ENCODE results near the gene SAP130.

Gene SAP130

DNA sequence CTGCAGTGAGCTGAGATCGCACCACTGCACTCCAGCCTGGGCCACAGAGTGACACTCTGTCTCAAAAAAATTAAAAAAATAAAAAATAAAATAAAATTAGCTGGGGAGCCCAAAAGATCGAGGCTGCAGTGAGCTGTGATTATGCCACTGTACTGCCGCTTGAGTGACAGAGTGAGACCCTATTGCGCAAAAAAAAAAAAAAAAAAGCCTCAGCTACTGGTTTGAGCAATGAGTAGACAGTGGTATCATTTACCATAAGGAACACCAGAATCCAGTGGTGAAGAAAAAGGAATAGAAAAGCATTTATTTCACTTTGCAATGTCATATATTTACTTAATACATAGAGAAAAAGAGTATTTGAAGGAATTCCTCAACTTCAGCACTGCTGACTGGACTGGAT lies 3.0 kb downstream of the SAP130 start:
- DNase-seq = no peak

DNA sequence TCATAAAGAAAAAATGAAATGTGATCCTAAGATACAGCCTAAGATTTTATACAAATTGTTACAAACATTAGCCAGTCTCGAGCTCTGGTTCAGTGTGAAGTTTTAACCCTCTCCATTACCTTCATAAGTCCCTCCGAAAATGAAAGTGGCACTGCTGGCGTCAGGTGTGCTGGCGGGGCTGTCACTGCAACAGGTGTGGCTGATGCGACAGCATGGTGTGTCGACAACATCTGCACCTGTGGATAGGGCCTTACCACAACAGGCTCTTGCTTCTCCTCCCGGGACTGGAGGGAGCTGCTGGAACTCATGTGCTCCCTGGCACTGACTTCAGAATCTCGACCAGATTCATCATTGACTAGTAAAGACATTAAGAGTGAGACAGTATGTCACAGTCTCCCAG lies 10.3 kb downstream of the SAP130 start:
- no peak for DNase-seq

DNA sequence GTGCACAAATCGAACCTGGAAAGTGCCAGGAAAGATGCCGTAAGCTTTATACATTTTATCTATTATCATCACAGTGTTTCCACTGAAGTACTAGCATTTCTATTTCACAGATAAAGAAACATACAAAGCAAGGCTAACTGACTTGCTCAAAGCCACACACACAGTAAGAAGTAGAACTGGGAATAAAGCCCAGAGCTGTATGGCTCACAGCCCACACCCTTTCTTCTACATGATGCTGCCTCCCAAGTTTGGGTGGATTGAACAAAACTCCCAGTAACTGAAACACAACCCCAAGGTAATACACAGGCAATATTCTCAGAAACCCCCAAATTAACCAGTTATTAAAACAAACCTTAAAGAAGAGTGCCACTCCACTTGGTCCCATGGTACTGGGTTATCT lies 11.2 kb downstream of the SAP130 start:
- no peak for DNase-seq

DNA sequence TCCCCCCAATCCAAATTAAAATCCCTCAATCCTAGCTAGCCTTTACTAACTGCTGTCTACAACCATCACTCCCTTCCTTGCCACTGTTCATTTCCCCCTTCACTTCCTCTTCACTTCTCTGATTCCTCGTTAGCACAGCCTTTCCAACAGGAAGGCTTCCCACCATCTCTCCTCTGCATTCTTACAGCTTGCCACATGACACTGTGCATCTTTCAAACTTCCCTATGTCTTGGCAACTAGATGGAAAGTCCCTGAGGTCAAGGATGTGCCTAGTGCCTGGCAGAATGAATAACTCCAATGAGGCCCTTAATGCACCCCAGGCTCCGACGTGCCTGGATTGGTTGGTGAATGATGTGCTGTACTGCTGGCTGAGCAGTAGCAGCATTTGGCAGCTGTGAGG lies 15.2 kb downstream of the SAP130 start:
- no peak for DNase-seq

DNA sequence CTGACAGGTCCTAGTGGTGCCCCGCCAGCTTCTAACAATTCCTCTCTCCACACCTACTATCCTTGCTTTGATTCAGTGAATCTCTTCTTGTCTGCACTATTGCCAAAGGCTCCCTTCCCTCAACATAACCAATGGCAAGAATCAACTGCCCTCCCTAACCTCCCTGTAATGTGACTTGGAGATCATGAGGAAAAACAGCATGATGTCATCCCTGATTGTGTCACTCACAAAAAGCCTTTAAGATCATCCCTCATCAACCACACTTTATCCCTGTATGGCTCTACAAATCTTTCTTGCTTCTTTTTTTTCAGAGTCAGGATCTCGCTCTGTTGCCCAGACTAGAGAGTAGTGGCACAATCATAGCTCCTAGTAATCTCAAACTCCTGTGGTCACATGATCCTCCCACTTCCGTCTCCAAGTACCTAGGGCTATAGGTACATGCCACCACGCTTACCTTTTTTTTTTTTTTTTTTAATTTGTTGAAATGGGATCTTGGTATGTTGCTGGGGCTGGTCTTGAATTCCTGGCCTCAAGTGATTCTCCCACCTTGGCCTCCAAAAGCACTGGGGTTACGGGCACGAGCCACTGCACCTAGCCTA lies 19.7 kb downstream of the SAP130 start:
- DNase-seq = no peak

DNA sequence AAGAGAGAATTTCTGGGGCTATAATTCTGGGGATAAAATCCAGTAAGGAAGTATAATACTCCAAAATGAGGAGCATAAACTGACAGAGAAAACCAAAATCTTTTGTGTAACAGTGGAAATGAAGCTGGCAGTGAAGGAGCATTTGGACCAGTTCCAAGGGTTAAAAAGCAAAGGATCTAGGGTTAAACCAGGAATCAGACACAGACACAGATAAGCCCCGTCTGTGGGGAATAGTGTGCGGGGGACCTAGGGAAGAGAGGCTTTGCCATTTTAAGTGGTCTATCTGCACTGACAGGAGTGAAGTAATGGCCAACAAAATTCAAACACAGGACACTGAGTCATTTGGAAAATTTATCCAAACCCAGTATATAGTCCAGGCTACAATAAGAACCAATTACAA lies 23.4 kb downstream of the SAP130 start:
- DNase-seq = no peak

DNA sequence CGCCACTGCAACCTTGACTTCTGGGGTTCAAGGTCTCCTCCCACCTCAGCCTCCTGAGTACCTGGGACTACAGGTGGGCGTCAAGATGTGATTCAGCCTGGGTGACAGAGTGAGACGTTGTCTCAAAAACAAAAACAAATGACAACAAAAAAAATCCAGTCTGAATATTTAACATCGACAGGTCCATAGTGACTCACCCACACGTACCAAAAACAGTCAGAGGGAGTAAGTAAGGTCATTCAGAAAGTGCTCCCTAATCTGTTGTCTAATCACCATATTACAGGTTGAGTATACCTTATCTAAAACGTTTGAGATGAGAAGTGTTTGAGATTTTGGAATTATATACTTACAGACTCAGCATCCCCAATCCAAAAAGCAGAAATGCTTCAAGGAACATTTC lies 24.4 kb downstream of the SAP130 start:
- DNase-seq = no peak

DNA sequence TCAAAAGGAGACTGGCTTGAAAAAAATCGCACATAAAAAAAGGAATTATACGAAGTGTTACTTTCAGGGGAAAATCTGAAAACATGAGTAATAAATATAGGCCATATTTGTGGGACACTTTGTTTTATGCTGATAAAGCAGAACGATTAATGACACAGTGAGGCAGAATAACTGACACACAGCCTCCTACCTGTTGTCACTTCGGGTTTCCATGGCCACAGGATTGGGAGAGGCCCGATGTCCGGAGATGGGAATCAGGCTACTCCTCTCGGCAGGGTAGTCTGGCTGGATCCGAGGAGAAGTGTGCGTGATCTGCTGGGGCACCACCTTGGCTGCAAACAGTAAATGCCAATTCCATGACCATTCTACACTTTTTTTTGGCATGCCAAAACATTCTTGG lies 31.7 kb downstream of the SAP130 start:
- DNase-seq = no peak

DNA sequence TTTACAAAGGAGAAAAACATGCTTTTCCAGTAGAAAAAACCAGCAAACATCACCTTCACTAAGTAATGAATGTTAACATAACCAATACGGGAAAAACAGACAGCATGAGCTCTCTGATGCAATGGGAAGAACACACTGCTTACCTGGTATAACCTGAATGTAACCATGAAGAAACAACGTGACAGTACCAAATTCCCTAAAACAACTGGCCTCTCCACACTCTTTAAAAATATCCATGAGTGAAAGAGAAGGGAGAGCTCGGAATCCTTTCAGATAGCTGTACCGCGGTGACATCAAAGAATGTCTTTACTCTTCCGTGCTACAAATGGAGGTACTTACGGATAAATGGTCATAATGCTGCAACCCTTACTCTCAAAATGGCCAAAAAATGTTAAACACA lies 32.1 kb downstream of the SAP130 start:
- DNase-seq = no peak

DNA sequence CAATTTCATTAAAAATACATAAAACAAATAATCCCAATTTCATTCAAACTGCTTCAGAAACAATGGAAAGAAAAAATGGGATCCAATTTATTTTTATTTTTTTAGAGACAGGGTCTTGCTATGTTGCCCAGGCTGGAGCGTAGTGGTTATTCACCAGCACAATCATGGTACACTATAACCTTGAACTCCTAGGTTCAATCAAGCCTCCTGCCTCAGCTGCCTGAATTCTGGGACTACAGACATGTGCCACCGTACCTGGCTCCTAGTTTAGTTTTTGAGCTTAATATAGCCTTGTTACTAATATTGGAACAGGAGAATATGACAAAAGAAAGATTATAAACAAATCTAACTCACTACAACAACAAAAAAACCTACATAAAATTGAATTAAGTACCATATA lies 34.2 kb downstream of the SAP130 start:
- DNase-seq = no peak

DNA sequence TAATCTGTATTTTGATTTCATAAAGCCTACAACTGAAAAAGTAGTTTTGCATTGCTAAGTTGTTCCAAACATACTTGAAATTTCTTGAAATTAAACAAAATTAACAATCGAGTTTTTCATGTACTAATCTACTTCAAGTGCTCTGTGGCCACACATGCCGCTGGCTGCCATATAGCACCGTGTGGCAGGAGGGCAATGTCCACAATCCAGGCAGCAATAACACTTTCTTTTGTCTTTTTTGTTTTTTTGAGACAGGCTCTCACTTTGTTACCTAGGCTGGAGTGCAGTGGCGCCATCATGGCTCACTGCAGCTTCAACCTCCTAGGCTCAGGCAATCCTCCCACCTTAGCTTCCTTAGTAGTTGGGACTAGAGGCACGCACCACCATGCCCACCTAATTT lies 36.1 kb downstream of the SAP130 start:
- DNase-seq = no peak

DNA sequence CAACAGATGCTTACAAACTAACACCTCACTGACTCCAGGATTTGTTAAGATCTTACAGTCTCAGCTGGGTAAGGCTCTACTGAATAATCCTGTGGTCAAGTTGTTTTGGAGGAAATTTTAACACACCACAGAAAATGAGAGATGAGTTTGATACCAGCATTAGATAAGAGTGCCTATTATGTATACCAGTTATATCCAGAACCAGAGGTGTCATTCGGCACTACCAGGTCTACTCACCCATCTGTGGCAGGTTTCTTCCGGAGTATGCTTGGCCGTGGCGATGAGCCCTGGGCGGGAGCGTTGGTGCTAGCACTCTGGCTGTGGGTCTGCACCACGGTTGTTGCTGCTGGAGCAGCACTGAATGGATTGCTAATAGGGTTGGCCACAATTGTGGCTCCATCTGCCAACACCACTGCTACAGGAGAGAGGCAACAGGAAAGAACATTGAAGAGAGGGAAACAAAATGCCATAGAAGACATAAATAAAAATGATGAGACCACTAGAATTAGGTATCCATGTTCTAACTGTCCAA lies 41.2 kb downstream of the SAP130 start:
- DNase-seq = no peak

DNA sequence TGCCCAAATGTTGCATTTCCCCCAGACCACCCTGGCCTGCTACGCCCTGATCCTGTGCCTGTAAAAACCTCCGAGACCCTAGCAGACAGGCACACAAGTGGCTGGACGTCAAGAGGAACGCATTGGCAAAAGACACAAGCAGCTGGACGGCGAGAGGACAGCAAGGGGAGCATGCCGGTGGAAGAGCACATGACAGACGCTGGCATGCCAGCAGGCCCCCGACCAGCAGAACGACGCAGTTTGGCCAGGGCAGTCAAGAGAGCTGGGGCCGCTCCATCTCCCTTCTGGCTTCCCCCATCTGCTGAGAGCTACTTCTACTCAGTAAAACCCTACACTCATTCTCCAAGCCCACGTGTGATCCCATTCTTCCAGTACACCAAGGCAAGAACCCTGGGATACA lies 42.1 kb downstream of the SAP130 start:
- DNase-seq = no peak

DNA sequence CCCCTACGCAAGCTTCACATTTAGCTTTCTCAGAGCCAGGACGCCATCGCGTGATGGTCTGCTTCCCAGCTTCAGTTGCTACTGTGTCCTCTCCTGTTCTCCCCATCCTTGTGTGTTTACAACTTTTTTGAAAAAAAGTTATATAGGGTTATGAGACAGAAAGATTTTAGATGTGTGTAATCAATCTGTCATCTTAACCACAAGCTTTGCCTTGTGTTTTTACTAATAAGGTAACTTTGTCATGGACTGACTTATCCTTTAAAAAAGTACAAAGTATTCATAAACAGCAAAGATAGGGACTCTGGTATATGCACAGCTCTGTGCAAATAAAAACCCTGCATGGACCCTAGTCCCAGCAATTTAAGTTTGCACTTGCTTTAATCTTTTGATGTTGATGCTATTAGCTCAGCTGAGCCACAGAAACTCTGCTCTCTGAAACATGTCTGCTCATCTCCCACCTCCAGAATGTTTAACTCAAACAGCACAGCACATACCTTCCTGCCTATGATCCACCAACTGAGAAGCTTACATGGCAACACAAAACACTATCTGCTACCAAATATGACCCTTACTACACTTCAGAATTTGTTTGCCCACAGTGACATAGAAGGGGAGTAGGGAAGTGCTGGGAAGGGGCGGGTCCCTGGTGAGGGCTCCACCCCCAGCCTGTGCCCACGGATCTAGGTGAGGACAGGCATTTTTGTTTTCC lies 42.7 kb downstream of the SAP130 start:
- DNase-seq = no peak

DNA sequence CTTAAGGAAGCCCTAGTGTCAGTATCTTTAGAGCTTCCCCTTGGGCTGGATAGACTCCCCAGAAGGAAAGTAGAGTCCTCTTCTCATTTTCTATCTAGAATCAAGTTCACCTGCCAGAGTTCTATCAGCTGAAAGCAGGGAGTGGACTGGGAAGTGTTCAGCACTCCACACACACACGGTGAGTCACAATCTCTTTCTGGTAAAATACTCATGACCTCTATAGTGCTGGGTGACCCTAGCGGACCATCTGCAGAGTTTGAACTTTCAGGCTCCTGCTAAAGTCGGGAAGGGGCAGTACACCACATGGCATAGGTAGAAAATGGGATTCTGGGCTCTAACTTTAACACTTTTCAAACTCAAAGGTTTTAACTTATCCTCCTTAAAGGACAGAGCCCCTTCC lies 43.3 kb downstream of the SAP130 start:
- DNase-seq = no peak

DNA sequence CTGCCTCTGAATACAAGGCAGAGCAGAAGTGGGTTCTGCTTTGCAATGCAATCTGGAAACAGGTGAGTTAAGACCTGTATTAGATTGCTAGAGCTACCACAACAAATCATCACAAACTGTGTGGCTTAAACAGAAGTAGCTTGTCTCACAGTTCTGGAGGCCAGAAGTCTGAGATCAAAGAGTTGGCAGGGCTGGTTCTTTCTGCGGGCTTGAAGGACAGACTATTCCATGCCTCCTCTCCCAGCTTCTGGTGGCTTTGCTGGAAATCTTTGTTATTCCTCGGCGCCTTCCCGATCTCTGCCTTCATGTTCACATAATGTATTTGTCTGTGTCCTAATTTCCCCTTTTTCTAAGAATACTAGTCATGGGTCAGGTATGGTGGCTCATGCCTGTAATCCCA lies 58.4 kb downstream of the SAP130 start:
- no peak for DNase-seq

DNA sequence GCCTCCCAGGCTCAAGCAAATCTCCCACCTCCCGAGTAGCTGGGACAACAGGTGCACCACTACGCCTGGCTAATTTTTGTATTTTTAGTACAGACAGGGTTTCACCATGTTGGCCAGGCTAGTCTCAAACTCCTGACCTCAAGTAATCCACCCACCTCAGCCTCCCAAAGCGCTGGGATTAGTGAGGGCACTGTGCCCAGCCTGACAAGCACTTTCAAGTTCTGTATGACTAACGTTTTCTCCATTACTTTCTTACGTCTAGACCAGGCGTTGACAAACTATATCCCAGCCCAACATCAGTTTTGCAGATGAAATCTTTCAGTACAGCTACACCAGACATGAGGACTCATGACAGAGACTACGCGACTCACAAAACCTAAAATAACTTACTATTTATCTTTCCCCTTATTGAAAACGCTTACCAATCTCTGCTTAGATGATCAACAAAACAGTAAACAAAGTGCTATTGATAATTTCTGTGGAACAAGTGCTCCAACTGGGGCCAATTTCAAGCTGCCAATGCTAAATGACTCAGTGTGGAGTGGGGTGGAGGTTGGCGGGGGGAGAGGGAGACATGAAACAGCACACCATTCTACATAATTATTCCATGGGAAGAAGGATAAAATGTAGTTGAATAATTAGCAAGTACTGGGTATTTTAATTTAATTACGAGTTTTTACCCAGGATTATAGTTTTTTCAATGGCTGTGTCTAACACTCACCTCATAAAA lies 59.1 kb downstream of the SAP130 start:
- DNase-seq = no peak

DNA sequence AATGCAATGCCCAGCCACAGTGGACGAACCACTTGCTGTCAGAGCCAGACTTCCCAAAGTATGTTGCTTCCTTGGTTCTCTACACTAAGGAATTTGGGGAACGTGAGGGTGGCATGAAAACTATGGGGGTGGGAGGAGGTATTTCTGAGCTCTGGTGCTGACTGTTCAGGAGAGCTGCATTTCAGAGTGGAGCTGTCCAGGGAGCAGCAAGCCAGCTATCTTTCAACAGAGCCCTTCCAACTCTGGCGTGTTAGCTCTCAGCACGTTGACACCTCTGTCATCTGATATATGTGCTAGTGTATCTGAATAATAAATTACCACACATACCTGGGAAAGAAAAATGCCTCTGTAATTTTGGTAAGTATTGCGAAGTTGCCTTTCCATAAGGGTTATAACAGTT lies 66.1 kb downstream of the SAP130 start:
- DNase-seq = no peak

DNA sequence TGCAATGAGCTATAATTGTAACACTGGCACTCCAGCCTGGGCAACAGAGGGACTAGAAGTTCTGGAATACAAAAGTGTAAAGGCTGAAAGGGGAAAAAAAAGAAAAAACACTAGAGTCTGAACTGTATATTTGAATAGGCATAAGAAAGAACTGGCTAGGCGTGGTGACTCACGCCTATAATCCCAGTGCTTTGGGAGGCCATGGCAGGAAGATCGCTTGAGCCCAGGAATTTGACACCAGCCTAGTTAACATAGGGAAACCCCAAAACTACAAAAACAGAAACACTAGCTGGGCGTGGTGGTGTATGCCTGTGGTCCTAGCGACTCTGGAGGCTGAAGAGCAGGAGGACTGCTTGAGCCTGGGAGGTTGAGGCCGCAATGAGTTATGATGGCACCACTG lies 70.6 kb downstream of the SAP130 start:
- DNase-seq = no peak

DNA sequence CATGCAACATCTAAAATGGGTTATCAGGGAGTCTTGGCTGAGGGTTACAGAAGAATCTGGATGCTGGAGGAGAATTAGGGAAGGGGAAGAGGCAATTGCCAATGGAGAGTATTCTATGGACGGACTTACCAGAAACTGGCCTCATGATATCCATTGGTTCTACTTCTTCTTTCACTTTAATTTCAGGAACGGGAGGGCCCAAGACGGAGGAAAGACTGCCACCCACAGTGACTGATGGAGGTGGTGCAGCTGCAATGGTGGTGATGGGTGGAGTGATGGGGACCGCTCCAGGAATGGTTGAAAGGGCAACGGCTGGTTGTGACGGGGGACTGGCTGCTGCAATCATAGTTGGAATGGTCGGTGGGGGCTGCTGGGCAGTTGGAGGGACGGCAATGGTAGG lies 73.0 kb downstream of the SAP130 start:
- no peak for DNase-seq

DNA sequence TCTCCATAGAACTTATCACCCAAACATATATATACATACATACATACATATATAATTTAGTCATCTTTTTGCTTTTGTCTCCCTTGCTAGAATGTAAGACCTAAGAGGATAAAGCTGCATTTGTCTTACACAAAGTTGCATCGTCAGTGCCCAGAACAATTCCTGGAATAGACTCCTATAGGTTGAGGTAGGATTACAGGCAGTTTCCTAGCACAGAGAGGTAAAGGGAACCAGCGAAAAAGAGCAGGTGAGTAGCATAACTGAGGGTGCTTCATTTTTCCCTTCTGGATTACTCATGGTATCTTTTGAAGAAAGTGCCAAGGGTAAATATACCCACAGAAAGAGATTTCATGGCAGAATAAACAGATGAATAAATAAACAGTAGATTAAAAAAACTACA lies 74.0 kb downstream of the SAP130 start:
- no peak for DNase-seq

DNA sequence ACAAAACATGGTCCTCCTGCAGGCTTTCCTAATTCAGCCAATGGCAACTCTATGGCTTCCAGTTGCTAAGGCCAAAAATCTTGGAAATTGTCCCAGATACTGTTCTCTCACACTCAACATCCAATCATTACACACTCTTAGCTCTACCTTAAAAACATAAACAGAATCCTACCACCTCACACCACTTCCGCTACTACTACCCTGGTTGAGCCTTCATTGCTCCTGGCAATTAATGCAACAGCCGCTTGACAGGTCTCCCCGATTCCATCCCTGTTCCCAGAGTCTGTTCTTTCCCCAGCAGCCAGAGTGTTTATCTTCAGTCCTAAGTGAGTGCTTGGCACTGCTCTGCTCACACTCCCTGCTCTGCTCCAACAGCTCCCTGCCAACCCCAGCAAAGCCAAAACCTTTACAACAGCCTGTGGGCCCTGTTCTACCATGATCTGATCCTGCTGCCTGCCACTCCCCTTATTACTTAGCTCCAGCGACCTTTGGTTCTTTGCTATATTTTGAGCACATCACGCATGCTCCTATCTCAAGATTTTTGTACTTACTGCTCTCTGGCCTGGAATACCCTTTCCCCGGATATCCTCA lies 74.6 kb downstream of the SAP130 start:
- DNase-seq = no peak

DNA sequence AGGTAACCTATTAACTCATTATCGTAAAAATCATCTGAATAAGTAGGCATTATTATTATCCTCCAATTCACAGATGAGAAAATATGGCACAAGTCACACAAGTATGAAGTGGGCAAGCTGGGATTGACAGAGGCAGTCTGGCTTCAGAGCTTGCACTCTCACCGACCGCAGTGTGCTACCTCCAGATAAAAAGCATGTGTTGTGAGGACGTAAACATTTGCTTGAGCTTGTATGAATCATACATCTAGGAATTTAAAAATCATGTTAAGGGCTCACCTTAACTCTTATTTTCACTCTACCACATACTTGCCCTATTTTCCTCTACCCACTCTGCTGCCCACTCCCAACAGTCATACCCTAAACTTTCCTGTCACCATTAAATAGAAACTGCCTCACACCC lies 76.8 kb downstream of the SAP130 start:
- DNase-seq = no peak

DNA sequence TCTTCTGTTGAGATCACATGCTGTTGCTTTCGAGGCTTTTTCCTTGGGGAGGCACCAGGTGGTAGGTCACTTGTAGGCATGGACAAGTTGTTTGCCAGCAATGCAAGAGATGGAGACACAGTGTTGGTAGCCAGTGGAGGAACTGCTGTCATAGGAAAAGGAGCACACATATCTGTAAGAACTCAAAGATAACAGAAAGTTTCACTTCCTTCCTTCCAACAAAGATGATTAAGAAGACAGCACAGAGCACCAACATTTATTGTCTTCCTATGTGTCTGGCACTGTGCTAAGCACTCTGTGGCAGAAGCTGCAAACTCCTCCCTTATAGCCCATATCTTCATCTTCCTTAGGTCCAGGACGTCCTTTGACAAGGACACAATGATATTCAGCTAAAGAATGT lies 77.6 kb downstream of the SAP130 start:
- no peak for DNase-seq

All from stimulated activated CD4-positive, alpha-beta T cell treated with anti-CD3 and anti-CD28 coated beads, Interleukin-4, amount 100 ng/mL, for 1 hour (primary cell).